GM03348 (cell line): Measurements from ENCODE around the gene DMRT2.

Source experiments
- DNase-seq: peaks from one replicate; pipeline ENCODE4 v3.0.0; 2012; ENCODE audit warnings: low spot score

Gene DMRT2

DNA sequence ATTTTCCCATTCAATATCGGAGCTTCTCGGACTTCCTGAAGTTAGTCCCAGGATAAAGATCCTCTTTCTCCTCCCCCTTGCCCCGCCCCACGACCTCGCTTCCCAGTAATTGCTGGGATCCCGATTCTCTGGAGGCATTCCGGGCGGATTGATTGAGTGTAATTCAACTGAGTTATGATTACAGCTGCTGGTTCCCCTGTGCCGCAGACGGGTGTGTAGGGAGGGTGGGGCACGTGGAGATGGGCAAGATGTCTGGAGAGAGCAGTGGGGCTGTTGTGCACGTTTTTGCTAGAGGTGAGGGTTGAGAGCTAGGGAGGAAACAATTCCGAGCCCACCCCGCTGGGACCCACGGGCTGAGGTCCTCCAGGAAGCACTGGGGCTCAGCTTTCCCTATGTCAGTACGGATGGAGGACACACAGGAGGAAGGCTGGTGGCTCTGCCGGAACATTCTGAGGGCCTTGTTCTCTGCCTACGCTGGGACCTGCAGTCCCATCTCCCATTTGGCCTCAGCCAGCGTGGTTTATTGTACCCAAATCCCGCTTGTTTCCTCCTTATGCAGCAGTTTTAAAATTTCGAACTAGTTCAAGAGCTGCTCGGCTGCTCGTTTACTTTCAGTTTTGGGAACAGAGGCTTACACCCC is 2.4 kb upstream of the DMRT2 start:
- DNase-seq = peak; percentile 56

DNA sequence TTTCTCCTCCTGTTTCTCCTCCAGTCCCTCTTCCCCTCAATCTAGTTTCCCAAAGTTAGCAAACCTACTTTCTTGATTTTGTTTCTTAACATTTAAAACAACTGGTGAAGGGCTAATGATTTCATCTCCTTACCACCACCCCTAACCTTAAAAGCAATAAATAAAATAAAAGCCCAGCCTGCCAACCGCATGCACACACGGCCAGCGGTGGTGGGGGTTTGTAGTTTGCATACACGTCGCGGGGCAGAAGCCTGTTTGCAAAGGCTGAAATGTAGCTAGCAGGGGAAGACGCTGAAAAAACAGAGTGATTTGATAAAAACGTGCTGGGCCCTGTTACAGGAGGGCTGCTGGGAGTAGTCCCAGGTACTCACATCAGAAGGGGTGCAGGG is 1.9 kb upstream of the DMRT2 start:
- no peak for DNase-seq

DNA sequence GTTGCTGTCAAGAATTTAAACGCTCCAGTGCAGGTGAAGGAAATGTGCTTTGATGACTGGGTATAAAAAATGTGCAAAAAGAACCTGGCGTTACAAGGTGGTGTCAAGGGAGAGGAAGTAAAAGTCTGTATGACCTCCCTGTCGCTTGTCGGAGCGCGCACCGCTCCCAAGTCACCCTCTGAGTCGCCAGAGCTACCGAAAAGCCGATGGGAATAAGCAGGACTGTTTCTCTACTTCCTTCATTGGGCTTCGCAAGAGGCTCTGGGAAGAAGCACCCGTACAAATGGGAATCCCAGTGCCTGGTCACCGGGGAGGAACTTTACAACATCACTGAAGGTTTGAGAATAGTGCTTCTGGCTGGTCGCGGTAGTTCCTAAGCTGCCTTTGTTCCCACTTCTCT is 1.3 kb upstream of the DMRT2 start:
- no peak for DNase-seq

DNA sequence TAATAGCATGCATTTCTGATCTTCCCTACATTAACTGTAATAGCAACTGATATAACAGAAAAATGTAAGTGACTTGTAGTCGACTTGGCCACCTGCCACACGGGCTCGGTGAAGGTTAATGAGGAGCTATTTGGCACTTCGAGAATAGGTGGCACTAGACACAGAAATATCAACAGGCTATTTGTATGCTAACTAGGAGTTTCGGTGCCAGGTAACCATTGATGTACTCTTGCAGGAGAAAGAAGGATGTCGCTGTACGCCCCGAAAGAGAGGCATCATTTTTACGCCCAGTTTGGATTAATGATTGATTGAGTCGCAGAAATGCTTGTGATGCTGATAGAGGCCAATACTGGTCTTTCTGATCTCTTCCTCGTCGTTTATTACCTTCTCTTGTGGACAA is 516 bp upstream of the DMRT2 start:
- no peak for DNase-seq

DNA sequence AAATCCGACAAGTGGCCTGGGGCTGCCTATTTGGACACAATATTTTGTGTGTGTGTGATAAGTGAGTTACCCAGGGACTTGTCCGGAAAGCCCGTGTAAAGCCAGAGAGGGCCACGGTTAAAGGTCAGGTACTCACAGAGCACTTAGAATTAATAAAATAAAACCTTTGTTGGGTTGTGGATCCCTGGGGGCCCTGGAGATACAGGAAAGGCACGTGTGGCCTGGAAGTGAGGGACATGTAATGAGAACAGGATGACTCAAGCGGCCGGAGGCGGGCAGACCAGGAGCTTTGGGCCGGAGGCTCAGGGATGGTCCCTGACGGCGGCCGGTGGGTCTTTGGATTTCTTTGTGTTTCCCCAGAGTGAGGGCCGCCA is 1.0 kb downstream of the DMRT2 start:
- DNase-seq = no peak

DNA sequence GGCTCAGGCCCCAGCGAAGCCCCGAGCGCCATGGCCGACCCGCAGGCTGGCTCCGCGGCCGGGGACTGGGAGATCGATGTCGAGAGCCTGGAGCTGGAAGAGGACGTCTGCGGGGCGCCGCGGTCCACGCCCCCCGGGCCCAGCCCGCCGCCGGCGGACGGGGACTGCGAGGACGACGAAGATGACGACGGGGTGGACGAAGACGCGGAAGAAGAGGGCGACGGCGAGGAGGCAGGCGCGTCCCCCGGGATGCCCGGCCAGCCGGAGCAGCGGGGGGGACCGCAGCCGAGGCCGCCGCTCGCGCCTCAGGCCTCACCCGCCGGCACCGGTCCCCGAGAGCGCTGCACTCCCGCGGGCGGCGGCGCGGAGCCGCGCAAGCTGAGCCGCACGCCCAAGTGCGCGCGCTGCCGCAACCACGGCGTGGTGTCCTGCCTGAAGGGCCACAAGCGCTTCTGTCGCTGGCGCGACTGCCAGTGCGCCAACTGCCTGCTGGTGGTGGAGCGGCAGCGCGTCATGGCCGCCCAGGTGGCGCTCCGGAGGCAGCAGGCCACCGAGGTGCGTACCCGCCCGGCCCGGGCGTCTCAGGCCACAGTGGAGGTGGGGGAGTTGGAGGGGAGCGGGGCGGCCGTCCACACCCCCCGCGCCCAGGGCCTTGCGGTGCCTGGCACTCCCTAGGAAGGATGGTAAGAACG is 1.6 kb downstream of the DMRT2 start:
- DNase-seq = peak; percentile 41

DNA sequence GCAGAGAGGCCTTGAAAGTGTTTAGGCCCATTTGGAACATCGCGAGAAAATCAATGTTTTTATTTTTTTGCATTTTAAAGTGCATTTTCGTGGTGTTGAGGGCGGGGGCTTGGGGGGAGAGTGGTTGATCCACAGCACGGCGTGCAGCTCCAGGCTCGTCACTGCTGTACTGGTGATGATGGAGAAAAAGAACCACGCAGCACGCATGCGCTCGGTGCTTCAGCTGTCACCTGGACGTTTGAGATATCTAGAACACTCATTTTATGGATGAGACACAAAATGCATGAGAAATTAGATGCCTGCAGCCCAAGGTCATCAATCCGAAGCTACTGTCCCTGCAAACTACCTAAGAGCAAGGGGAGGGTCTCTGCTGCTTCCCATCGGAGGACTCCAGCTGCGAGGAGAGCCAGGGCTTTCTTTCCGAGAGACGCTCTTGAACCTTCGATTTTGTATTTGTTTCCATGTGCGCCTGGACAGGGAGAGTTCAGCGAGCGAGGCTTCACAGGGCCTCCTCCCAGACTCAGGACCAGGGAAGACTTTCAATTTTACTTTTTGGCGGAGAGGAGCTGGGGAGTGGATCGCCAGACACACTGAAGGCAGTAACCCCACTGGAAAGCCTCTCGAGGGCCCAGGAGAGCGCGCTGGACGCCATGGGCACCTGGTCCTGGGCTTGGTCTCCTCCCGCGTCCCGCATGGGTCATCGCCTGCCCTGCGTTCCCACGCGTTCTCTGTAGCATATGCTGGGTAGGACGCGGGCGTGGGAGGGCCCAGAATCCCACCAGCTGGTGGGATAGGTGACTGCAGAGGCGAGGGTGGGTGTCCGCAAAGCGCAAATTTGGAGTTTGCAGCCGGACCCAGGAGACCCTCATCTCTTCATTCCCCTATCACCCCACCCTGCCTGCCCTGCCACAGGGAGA is 2.5 kb downstream of the DMRT2 start:
- no peak for DNase-seq

DNA sequence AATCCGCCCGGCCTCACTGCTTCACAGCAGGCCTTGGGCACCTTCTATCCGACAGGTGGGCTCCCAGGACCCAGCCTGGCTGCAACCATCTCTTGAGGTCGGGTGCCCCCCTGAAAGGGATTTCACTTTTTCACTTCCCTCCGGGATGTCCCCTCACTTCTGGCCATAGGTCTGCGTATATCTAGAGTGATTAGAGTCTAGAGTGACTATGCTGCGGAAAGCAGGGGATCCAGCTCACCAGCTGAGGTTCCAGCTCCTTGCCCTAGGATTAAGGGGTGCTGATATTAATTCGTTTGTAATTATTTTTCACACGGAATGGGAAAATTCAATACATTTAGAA is 3.1 kb downstream of the DMRT2 start:
- no peak for DNase-seq

DNA sequence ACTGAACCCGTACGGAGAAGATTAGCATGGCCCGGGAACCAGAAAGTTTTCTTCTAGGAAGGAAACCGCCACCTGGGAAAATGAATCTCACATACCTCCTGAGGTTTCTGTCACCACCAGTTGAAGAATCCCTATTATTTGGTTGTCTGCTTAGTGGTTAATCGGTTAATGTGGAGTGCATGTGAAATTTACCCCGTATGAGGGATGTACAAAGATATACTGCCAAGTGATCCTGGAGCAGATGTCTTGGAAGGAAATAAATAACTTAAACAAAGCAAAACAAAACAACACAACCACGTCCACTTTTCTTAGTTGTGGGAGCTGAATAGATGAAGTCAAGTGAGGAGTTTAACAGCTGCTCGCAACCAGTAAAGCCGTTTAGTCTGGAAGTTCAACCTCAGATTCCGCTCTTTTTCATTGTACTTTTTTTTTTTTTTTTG is 3.8 kb downstream of the DMRT2 start:
- DNase-seq = no peak

DNA sequence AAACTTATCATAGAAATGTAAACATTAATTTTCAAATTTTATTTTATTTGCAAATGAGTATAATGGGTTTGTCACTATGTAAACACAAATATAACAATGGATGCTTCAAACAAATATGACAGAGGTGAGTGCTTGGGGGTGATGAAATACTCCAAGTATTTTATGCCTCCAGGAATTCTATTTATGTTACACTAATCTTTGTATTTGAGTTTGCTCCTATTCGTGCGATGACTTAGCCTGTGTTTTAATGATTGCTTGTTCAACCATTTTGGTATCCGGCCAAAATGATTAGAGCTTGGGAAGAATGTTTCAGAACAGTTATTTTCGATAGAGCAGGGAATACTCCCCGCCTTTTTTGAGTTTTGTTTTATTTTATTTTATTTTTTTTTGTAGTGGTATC is 5.0 kb downstream of the DMRT2 start:
- no peak for DNase-seq

DNA sequence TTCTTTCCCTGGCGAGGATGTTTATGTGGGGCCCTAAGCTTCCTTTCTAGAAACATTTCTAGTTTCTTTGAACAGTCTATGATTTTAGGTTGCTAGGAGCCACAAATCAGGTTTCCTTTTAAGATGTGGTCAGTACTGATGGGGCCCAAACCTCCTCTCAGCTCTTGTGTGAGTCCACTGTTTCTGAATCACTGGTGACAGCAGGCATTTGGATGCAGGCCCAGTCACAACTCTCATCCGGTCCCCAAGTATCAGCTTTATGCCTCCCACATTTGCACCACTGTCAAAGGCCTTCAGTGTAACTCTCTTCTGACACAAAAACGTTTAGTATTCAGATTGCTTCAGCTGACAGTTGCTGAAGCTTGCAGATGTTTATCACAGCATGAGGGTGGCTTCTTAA is 7.8 kb downstream of the DMRT2 start:
- DNase-seq = no peak

DNA sequence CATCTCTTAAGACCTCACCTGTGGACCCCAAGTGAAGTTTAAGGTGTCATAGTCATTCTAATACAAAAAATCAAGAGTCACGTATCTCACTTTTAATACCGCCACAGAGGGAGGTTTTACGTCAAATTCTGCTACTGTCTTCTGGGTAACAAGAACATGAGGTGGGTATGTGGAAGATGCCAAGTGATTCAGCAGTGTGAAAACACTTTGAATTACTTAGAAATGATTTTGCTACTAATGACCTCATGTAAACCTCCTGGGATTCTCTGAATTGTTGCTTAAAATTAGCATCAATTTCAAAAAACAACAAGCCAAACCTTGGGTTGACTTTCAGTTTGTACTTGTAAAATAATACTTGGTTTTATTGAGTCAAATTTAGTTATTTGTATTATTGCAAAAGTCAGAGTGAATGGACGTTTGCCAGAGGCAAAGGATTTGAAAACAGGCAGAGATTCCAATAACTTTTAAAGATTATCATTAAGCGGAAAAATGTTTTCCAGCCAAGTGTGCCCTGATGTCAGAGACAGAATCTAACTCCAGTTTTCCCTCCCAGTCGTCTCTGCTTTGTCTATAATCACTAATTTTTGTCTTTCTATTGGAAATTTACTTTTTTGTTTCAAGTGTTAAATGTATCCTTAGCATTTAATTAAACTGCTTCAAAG is 8.8 kb downstream of the DMRT2 start:
- no peak for DNase-seq

DNA sequence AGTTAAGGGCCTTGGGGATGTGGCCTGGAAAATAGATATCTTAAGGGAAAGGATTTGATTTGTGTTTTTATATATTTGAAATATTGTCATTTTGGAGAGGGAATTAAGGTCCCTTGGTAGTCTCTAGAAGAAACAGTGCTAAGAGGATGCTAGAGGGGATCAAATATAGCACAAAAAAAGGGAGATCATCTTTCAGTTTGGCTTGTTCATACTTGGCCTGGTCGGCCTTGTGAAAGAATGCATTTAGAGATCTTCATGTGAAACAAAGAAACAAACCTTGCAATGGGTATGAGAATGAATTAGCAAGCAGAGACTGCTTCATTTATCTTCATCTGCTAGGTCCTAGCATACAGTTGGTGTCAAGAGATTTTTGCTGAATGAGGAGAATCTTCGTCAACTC is 15.0 kb downstream of the DMRT2 start:
- DNase-seq = no peak

DNA sequence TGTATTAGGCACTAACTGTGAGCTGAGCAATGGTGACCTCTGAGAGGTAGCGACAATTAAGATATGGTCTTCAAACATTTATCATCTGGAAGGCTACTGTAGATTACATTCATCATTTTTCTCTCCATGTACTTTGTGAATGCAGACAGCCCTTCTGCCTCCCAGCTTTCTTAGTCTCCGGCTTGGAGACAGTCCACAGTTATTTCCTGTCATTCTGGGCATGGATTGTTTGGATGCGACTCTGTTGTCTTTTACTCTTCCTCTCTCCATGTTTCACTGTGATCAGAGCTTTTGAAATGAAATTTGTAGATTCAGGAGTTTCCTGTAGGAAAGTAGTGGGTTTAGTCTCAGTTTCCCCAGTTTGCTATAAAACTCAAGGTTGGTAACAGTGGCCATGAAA is 20.5 kb downstream of the DMRT2 start:
- DNase-seq = no peak

DNA sequence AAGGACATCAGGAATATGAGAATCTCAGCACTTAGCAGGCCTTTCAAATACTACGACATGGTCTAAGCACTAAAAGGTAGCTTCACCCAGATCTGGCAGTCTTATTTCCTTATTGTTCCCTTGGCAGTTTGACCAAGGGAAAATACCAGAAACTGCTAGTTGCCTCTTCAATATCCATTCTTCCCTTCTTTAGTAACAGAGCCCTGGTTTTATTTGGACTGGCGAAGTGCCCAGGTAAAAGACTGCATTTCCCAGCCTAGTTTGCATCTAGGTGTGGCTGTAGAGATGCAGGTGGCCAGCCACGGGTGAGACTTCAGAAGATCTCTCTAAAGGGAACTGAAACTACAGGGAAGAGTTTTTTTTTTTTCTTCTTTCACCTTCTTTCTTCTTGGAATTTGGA is 21.6 kb downstream of the DMRT2 start:
- no peak for DNase-seq

DNA sequence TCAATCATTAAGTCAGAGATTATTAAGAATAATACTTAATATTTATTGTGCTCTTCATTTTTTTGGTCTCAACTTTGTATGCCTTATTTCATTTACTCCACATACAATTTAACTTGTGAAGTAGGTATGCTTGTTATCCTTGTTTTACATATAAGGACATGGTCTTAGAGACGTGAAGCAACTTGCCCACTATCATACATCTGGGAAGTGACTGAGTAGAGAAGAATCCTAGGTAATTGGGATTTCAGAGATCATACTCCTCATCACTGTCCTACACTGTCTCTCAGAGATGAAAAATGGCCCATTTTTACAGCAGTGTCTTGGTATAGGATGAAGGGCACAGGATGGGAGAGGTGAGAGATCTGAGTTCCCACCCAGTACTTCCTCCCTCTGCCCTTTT is 23.3 kb downstream of the DMRT2 start:
- no peak for DNase-seq

DNA sequence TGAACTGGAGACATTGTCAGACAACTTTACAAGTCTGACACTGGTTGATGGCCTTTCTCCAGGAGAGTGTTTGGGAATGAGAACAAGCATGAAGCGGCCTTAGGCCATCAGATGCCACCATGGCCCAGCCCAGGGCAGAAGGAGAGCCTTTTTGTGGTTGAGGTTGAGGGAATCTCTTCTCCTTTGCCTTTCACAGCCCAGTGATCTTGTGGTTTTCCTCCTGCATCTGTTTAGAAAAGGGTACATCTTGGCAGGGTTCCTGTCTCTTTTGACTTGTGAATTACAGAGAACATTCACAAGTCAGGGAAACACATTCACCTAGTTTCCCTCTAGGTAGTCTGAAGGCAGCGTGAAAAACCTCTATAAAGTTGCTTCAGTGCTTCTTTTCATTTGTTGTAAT is 27.5 kb downstream of the DMRT2 start:
- DNase-seq = no peak

DNA sequence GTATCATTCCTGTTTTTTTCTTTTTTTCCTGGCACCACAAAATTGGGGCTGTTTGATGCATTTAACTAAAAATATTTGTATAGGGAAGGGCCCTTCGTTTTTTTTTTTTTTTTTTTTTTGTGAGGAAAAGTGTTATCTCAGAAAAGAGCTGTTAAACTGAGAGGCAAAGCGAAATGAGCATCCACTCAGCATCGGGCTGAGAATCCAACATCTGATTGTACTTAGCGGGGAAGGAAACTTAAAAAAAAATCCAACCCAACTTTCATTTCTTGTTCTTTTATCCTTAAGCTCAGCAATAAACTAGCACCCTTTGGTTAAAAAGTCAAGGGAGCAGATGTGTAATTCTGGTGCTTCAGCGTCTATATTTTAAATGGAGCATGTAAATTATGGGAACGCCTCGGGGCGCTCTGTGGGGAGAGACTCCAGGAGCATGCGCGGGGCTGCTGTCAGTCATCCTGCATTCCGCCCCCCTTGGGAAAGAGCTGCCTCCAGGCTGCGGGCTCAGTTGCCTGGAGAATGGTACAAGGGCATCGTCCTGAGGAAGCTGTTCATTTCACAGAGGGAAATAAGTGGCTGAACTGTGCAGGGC is 33.3 kb downstream of the DMRT2 start:
- peak; percentile 56 for DNase-seq

DNA sequence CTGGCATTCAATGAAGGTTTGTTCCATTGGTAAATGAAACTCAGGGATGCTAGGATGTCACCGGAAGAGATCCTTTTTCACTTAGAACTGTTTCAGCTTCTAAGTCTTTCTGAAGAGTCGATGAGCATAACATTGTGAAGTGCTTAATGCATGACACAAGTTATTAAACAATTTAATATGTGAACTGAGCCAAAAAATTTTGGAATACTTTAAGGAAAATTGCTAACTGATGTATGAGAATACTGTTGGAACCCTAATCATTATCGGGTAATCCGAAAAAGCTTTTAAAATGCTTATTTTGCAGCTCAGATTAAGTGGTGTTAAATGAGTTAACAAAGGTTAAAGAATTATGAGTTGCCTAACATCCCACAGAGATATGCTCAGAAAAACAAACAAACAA is 34.9 kb downstream of the DMRT2 start:
- DNase-seq = no peak

DNA sequence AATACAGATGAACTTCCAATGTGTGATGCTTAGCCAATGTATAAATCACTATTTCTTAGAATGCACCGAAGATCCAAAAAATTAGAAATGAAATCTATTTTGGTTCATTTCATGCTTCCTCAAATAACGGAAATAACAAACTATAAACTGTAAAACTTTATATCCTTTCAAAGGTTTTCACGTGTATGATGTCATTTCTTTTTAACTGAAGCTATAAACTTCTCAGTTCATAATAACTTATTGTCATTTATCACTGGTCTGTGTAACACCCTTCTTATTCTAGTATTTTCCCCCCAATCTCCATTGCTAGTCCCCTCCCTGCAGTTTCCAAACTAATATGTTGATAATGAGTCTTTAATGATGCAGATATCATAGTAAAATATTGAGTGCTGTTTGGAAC is 36.4 kb downstream of the DMRT2 start:
- no peak for DNase-seq

DNA sequence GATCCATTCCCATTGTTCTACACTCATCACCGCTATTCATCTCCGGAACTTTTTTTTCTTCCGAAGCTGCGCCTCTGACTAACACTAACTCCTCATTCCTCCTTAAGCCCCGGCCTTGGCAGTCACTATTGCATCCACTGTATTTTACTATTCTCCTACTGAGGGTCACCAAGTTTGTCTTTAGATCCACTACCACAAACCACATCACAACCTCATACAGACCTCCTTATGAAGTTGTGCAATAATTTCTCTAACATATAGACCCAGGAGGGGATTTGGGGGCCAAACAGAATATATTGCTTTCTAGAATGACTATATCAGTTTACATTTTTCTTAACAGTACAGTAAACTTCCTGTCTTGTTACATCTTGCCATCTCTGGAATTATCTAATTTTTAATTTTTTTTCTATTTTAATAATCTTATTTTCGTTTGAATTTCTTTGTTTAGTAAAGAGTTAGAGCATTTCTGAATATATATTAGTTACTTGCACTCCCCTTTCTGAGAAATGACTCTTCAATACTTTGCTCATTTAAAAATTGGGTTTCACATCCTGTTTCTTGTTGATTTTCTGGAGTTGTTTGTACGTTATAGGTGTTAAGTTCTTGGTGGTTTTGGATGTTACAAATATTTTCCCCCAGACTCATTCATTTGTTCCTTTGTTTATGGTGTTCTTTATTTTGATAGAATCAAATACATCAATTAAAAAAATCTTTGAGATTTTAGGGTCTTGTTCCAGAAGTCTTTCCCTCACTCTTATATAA is 37.1 kb downstream of the DMRT2 start:
- no peak for DNase-seq

DNA sequence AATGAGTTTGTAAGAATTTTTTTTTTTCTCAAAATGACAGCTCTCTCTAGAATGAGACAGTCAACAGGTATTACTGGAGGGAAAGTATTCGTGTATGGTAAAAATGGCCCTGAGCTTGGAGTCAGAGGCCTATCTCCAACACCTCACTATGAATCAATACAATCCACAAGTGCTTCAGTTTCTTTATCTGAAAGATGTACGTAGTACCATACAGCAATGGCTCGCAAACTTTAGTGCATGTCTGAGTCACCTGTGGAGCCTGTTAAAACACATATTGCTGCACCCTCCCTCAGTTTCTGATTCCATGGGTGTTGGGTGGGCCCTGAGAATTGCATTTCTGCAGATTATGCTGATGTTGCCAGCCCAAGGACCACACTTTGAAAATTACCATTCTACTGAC is 44.6 kb downstream of the DMRT2 start:
- DNase-seq = no peak
